Spleen (tissue), 11 donors: Measurements from ENCODE around the gene NDUFC2. TPM values are rescaled to one million over a fixed set of nuclear protein-coding genes. Genes with fewer than 3 reads are reported as not detected.

Source experiments
- DNase-seq: peaks from one replicate; pipeline ENCODE4 v3.0.0-alpha.2; 2020
- H3K27ac ChIP-seq, 8 donors: fragments of 200-600 bp; sonication (generic) in 7 of 8; 1 replicate in 4 of 8; 2 replicates in 4 of 8; pipeline versions ENCODE4 v1.5.0 to v1.8.0; 2016 to 2021; ENCODE audit warnings: inconsistent platforms in 4 of 8, mild to moderate bottlenecking in 4 of 8, moderate library complexity in 1 of 8
- H3K27me3 ChIP-seq, 7 donors: fragments of 200-600 bp; sonication (generic) in 6 of 7; replicated peaks in 1 of 7; 1 replicate in 4 of 7; 2 replicates in 3 of 7; pipeline versions ENCODE4 v1.5.0 to v1.8.0; 2016 to 2021; ENCODE audit warnings: inconsistent platforms in 3 of 7, mild to moderate bottlenecking in 1 of 7
- H3K36me3 ChIP-seq, 6 donors: fragments of 200-600 bp; sonication (generic) in 5 of 6; 1 replicate in 4 of 6; 2 replicates in 2 of 6; pipeline versions ENCODE4 v1.5.0 to v1.8.0; 2016 to 2021; ENCODE audit warnings: inconsistent platforms in 2 of 6
- H3K4me1 ChIP-seq, 6 donors: fragments of 200-600 bp; sonication (generic) in 5 of 6; 1 replicate in 3 of 6; 2 replicates in 3 of 6; pipeline versions ENCODE4 v1.5.0 to v1.8.0; 2016 to 2021; ENCODE audit warnings: inconsistent platforms in 3 of 6
- H3K4me3 ChIP-seq, 8 donors: fragments of 200-600 bp; sonication (generic) in 7 of 8; 1 replicate in 4 of 8; 2 replicates in 4 of 8; pipeline versions ENCODE4 v1.5.0 to v1.8.0; 2016 to 2021; ENCODE audit warnings: inconsistent platforms in 4 of 8, mild to moderate bottlenecking in 4 of 8, moderate library complexity in 2 of 8
- H3K9me3 ChIP-seq, 8 donors: fragments of 200-600 bp; sonication (generic) in 7 of 8; 1 replicate in 4 of 8; 2 replicates in 4 of 8; pipeline versions ENCODE4 v1.5.0 to v1.8.0; 2016 to 2021; ENCODE audit warnings: inconsistent platforms in 4 of 8
- POLR2A ChIP-seq, 3 donors: fragments of 450-650 bp; IDR thresholded peaks; one replicate each; pipeline ENCODE4 v1.5.1; 2017; ENCODE audit warnings: antibody characterized with exemption in 3 of 3, mild to moderate bottlenecking in 1 of 3
- POLR2AphosphoS5 ChIP-seq, 3 donors: sonication (generic); formaldehyde crosslinking; IDR thresholded peaks; one replicate each; pipeline ENCODE4 v1.5.1; 2017; ENCODE audit warnings: antibody characterized with exemption in 3 of 3
- WGBS, 5 donors: extraction: QIAGEN DNeasy Blood & Tissue Kit in 3 of 5; methylation state at CpG; one replicate each; pipeline versions ENCODE4 v1.1.5 to v1.1.7; 2013 to 2018; 5-methylcytosine and 5-hydroxymethylcytosine counted together
- intact Hi-C: fragments of 100-400 bp; cut with DNase I; formaldehyde crosslinking; loops from one replicate; pipeline ENCODE4 v1.15.0; 2023; ENCODE audit warnings: low total_unique reads
- polyA plus RNA-seq, 3 donors: library from polyadenylated mRNA; stranded (reverse); fragments of 200-250 nt; gene quantifications; one replicate each; pipeline ENCODE4 v1.2.1, GENCODE V29; 2013
- total RNA-seq, 7 donors: library from RNA; depleted of rRNA in 3 of 7; stranded (reverse); fragments of >200 nt in 3 of 7; fragmentation: NEBNext Ultra II Directional in 4 of 7; extraction: Animal tissue kit (Norgen Biotek cat#: 25700) in 4 of 7; gene quantifications; one replicate each; pipeline versions ENCODE4 v1.1.0 to v1.2.1, GENCODE V29; 2016 to 2021
- TF ChIP-seq, protein P1 (sequence below), 11 experiments: fragments of 200-600 bp in 7 of 11; fragments of 450-650 bp in 4 of 11; sonication (generic) in 4 of 11; IDR thresholded peaks in 8 of 11; conservative IDR thresholded peaks in 3 of 11; 1 replicate in 7 of 11; 2 replicates in 4 of 11; pipeline versions ENCODE4 v1.4.0 to v1.8.0; 2016 to 2021; ENCODE audit warnings: antibody characterized with exemption in 11 of 11, inconsistent platforms in 4 of 11, mild to moderate bottlenecking in 1 of 11
- donor health status: healthy with polysubstance abuse.
- donor health status: DM: no; HTN: no; CAD: no; lungs with moderate emphysema.
- donor health status: DM: no; HTN: no; CAD: no.
- donor health status: Bipolar disorder and iron deficiency.
- donor health status: healthy.
- donor health status: DM: no; HTN: no; CAD: no.
- donor health status: DM: yes; HTN: yes; CAD: no.

NDUFC2 gene
- total and polyA plus RNA-seq, 10 donors, result 44.1 to 135 (median 94.9) TPM

DNA sequence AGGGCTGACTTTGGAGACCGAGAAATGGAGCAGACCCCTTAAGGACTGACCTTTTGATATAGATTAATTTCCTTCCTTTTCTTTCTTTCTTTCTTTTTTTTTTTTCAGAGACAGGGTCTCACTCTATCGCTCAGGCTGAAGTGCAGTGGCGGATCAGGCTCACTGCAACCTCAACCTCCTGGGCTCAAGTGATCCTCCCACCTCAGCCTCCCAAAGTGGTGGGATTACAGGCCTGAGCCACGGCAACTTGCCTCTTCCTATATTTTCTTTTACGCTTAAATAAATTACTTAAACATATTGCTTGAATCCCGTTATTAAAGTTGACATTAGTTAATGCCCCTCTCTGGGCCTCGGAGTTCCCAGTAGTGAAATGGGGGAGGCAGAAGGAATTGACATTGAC lies 56.2 kb downstream of the NDUFC2 start:
- Histone ChIP-seq H3K27me3 (peaks cover 0 to 20% (median 8%) of the 10 kb centered on the region in 7 donors), H3K27ac (no peak overlapping the region), H3K36me3 (no peaks in the 10 kb centered on the region), H3K9me3 (no peaks in the 10 kb centered on the region), H3K4me3 (peak overlapping the region in 4 of 8 donors; percentile 5 to 60 (median 32)), H3K4me1 (peaks cover 0 to 8% (median 3%) of the 10 kb centered on the region in 6 donors)
- intact Hi-C loops, result no loop called here
- WGBS, 5 donors, result 75 to 83% (median 78%) methylated on average over 7 of the region's 7 CpGs
- no peak for DNase-seq
- no peak for TF ChIP-seq POLR2AphosphoS5 (IDR thresholded peaks at IDR 0.05)
- TF ChIP-seq, protein P1, sequence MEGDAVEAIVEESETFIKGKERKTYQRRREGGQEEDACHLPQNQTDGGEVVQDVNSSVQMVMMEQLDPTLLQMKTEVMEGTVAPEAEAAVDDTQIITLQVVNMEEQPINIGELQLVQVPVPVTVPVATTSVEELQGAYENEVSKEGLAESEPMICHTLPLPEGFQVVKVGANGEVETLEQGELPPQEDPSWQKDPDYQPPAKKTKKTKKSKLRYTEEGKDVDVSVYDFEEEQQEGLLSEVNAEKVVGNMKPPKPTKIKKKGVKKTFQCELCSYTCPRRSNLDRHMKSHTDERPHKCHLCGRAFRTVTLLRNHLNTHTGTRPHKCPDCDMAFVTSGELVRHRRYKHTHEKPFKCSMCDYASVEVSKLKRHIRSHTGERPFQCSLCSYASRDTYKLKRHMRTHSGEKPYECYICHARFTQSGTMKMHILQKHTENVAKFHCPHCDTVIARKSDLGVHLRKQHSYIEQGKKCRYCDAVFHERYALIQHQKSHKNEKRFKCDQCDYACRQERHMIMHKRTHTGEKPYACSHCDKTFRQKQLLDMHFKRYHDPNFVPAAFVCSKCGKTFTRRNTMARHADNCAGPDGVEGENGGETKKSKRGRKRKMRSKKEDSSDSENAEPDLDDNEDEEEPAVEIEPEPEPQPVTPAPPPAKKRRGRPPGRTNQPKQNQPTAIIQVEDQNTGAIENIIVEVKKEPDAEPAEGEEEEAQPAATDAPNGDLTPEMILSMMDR (IDR thresholded peaks at IDR 0.05 in 8 of 11, conservative IDR thresholded peaks at IDR 0.05 in 3 of 11), result no peak
- TF ChIP-seq POLR2A (IDR thresholded peaks at IDR 0.05), result no peak

DNA sequence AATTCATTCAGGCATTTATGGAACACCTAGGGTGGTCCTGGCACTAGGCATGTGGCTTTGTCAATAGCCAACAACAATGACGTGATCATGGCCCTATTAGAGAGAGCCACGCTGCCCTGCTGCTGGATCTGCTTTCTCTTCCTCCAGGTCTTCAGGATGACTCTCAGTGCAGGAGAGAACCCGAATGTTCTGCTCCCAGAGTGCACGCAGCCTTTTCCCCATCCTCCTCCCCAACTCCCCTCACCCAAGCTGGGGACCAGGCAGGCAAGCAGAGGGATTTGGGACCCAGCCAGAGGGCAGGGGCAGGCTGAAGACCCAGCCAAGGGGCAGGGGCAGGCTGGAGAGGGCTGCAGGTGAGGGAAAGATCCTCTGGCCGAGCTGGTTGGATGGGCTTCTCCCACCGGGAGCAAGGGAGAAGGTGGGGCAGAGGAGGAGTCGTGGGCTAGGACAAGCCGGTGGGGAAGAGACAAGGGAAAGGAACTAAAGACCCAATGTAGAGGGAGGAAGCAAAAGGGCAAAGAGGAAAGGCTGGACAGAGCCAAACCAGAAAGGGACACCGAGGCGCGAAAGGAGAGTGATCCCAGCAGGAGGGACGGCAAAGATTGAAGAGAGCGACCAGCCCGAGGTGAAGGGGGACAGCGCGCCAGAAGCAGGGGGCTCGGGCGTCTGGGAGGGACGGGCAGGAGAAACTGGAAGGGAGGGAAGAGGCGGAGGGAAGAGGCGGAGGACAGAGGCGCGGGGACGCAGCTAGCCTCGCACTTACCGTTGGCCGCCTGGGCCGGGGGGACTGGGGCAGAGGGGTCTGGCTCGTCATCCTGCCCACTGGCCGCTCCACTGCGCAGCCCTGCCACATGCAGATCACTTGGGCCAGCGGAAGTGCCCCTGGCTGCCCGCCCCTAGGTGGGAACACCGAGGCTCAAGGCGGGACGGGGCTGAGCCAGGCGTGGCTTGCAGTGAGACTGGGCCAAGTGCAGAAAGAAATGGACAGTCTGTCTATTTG lies 57.0 kb downstream of the NDUFC2 start, which contains the start of gene KCTD14:
Gene KCTD14, minus strand, starts transcription at position 880 of the 1,000 bp plus-strand sequence. Its CDS starts 27 bp downstream, at position 853.
- Histone ChIP-seq H3K4me1 (peaks cover 0 to 8% (median 3%) of the 10 kb centered on the region in 6 donors), H3K36me3 (no peaks in the 10 kb centered on the region), H3K4me3 (peak within 1 kb of the TSS in 7 of 8 donors; percentile 2 to 60 (median 23)), H3K27ac (peak within 1 kb of the TSS in 1 of 8 donors; percentile 21), H3K27me3 (peaks cover 0 to 20% (median 8%) of the 10 kb centered on the region in 7 donors), H3K9me3 (no peaks in the 10 kb centered on the region)
- no peak for DNase-seq
- TF ChIP-seq, protein P1 (IDR thresholded peaks at IDR 0.05 in 8 of 11, conservative IDR thresholded peaks at IDR 0.05 in 3 of 11), result no peak
- TF ChIP-seq POLR2AphosphoS5 (IDR thresholded peaks at IDR 0.05), result peak in 2 of 3 donors; percentile 34 to 47
- WGBS, 5 donors, result 21 to 34% (median 25%) methylated on average over 36 to 37 of the region's 37 CpGs
- intact Hi-C loops, result no loop called here

DNA sequence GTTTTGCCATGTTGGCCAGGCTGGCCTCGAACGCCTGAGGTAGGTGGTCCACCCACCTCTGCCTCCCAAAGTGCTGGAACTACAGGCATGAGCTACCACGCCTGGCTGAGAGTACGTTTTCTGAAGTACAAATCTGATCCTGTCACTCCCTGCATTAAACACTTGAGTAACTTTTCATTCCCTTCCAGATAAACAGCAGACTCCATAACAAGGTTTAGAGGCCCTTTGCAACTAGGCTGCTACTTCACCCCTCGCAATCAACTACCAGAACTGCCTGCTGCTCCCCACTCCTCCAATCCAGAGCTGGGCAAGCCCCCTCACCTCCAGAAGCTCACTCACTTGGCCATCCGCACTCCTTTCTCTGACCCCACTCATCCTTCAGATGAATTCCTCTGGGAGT lies 58.1 kb downstream of the NDUFC2 start:
- Histone ChIP-seq H3K4me1 (peaks cover 0 to 8% (median 3%) of the 10 kb centered on the region in 6 donors), H3K27me3 (peaks cover 0 to 20% (median 8%) of the 10 kb centered on the region in 7 donors), H3K4me3 (no peak overlapping the region), H3K27ac (no peak overlapping the region), H3K9me3 (no peaks in the 10 kb centered on the region), H3K36me3 (no peaks in the 10 kb centered on the region)
- TF ChIP-seq POLR2A (IDR thresholded peaks at IDR 0.05), result no peak
- TF ChIP-seq, protein P1 (IDR thresholded peaks at IDR 0.05 in 8 of 11, conservative IDR thresholded peaks at IDR 0.05 in 3 of 11), result no peak
- no peak for DNase-seq
- intact Hi-C loops, result no loop called here
- WGBS, 5 donors, result 87 to 93% (median 90%) methylated on average over 6 of the region's 6 CpGs

DNA sequence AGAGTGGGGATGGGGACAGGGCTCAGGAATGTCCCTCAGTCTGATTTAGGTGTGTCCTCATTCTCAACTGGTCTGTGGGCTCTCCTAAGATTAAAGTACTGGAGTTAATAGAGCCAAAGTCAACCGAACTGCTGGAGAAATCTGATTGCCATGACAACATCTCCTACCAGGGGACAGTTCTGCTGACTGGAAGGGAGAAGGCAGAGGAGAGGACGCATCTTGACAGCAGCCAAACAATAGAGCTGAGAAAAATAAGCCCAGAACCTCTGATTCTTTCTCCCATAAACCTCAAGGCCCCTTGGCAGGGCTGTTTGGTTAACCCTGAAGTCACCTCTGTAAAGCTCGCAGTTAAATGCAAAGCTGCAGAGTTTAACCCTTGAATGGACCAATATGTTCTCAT lies 59.4 kb downstream of the NDUFC2 start:
- no peak overlapping the region for H3K4me3 ChIP-seq
- H3K27ac ChIP-seq, result no peak overlapping the region
- DNase-seq, result no peak
- peaks cover 0 to 20% (median 8%) of the 10 kb centered on the region in 7 donors for H3K27me3 ChIP-seq
- intact Hi-C loops, result no loop called here
- H3K36me3 ChIP-seq, result no peaks in the 10 kb centered on the region
- H3K9me3 ChIP-seq, result no peaks in the 10 kb centered on the region
- peaks cover 0 to 8% (median 3%) of the 10 kb centered on the region in 6 donors for H3K4me1 ChIP-seq
- WGBS, 5 donors, result 49 to 68% (median 57%) methylated on average over 3 of the region's 3 CpGs
- TF ChIP-seq POLR2A (IDR thresholded peaks at IDR 0.05) (no peak), POLR2AphosphoS5 (IDR thresholded peaks at IDR 0.05) (no peak)
